ENCODE data around the gene AARS2. TPM values are rescaled to one million over a fixed set of nuclear protein-coding genes. Genes with fewer than 3 reads are reported as not detected.

The AARS2 gene
- total and polyA plus RNA-seq, 10 of the 15 experiments (the other 5 are each of a cell fraction or from before 2014, with no cell fraction given), result 0.71 to 18.3 (median 12.7) TPM

GRCh38 chr6:44263354-44264100 is 49.6 kb downstream of the AARS2 start (continued):
- no peak for TF ChIP-seq USF1 (IDR thresholded peaks at IDR 0.05; ENCODE audit: borderline replicate concordance, extremely low read length, insufficient read depth, low read depth, low read length)
- no peak; the same call in 1 of the 2 replicates for TF ChIP-seq RB1 (IDR thresholded peaks at IDR 0.05; ENCODE audit: borderline replicate concordance)
- TF ChIP-seq PML (IDR thresholded peaks at IDR 0.05; ENCODE audit: low read length), result no peak
- peak; percentile 89 for TF ChIP-seq EED (IDR thresholded peaks at IDR 0.05; ENCODE audit: low read depth)
- peak; percentile 53; the same call in 1 of the 2 replicates for TF ChIP-seq PKNOX1 (IDR thresholded peaks at IDR 0.05)
- TF ChIP-seq MEF2B (IDR thresholded peaks at IDR 0.05; ENCODE audit: partially characterized antibody, poor library complexity, severe bottlenecking), result peak; percentile 74
- peak; percentile 52 for TF ChIP-seq CREM (IDR thresholded peaks at IDR 0.05; ENCODE audit: low read depth)
- no peak for TF ChIP-seq NFXL1 (IDR thresholded peaks at IDR 0.05; ENCODE audit: borderline replicate concordance)
- 0 out of 4 replicates have a peak, but pooled peaks of 1 of the 2 experiments have one; percentile 26 for TF ChIP-seq SRF (IDR thresholded peaks at IDR 0.05; ENCODE audit: low read depth in 2 of 2, low read length in 2 of 2)
- peak; percentile 74 for TF ChIP-seq ZNF687 (IDR thresholded peaks at IDR 0.05)
- peak; percentile 99 for TF ChIP-seq IKZF1 (conservative IDR thresholded peaks at IDR 0.05)
- TF ChIP-seq IRF4 (IDR thresholded peaks at IDR 0.05; ENCODE audit: low read depth, low read length), result peak; percentile 73
- TF ChIP-seq SMAD1 (IDR thresholded peaks at IDR 0.05; ENCODE audit: low read depth, partially characterized antibody), result peak; percentile 76
- TF ChIP-seq CTCF (IDR thresholded peaks at IDR 0.05 in 2 of 3, conservative IDR thresholded peaks at IDR 0.05 in 1 of 3; ENCODE audit: control insufficient read depth in 2 of 3, extremely low read depth in 1 of 3, insufficient read depth in 1 of 3, low read depth in 3 of 3, low read length in 3 of 3), result no peak
- no peak for TF ChIP-seq FOXM1 (IDR thresholded peaks at IDR 0.05; ENCODE audit: low read depth, low read length)
- TF ChIP-seq SUZ12 (IDR thresholded peaks at IDR 0.05; ENCODE audit: unreplicated experiment), result no peak
- TF ChIP-seq SUPT20H (IDR thresholded peaks at IDR 0.05; ENCODE audit: borderline replicate concordance, control insufficient read depth, low read depth, low read length), result no peak
- no peak for TF ChIP-seq E4F1 (IDR thresholded peaks at IDR 0.05; ENCODE audit: borderline replicate concordance, partially characterized antibody)
